Liver (tissue), 9 donors: ENCODE data around the gene RARA. TPM values are rescaled to one million over a fixed set of nuclear protein-coding genes. Genes with fewer than 3 reads are reported as not detected.

Experiments used
- DNase-seq: peaks from one replicate; pipeline ENCODE4 v3.0.0-alpha.2; 2017; ENCODE audit warnings: low spot score
- H3K27ac ChIP-seq, 2 donors: one replicate each; pipeline ENCODE4 v1.7.0; 2013; ENCODE audit warnings: inconsistent platforms in 2 of 2, low read length in 2 of 2, control low read depth in 1 of 2, low read depth in 1 of 2, mild to moderate bottlenecking in 1 of 2
- H3K27me3 ChIP-seq, 4 donors: one replicate each; pipeline versions ENCODE4 v1.6.1 to v1.7.0; 2013; ENCODE audit warnings: low read length in 3 of 4, inconsistent platforms in 1 of 4, mild to moderate bottlenecking in 1 of 4, moderate library complexity in 1 of 4; ENCODE audit not compliant: control insufficient read depth in 4 of 4, insufficient read depth in 4 of 4
- H3K36me3 ChIP-seq, 4 donors: one replicate each; pipeline versions ENCODE4 v1.6.1 to v1.7.0; 2013; ENCODE audit warnings: low read length in 3 of 4, mild to moderate bottlenecking in 3 of 4, low read depth in 1 of 4, moderate library complexity in 1 of 4; ENCODE audit not compliant: control insufficient read depth in 4 of 4, insufficient read depth in 3 of 4
- H3K4me1 ChIP-seq, 4 donors: one replicate each; pipeline versions ENCODE4 v1.6.1 to v1.7.0; 2013; ENCODE audit warnings: low read length in 3 of 4, mild to moderate bottlenecking in 3 of 4, moderate library complexity in 1 of 4; ENCODE audit not compliant: control insufficient read depth in 4 of 4, insufficient read depth in 4 of 4
- H3K4me3 ChIP-seq, 3 donors: one replicate each; pipeline versions ENCODE4 v1.6.1 to v1.7.0; 2013; ENCODE audit warnings: low read length in 3 of 3, control low read depth in 1 of 3, low read depth in 1 of 3, mild to moderate bottlenecking in 1 of 3
- H3K9ac ChIP-seq, 2 donors: one replicate each; pipeline ENCODE4 v1.7.0; 2013; ENCODE audit warnings: low read length in 2 of 2, mild to moderate bottlenecking in 2 of 2, moderate library complexity in 2 of 2, control low read depth in 1 of 2, low read depth in 1 of 2
- H3K9me3 ChIP-seq, 4 donors: one replicate each; pipeline versions ENCODE4 v1.6.1 to v1.7.0; 2013; ENCODE audit warnings: low read length in 3 of 4; ENCODE audit not compliant: control insufficient read depth in 4 of 4
- EGR1 ChIP-seq, 2 donors: IDR thresholded peaks; 2 replicates each; pipeline ENCODE4 v1.6.1; 2016 to 2018; ENCODE audit warnings: antibody characterized with exemption in 2 of 2, low read depth in 2 of 2
- FOXA1 ChIP-seq: IDR thresholded peaks from 2 replicates; pipeline ENCODE4 v1.6.1; 2016; ENCODE audit warnings: antibody characterized with exemption
- FOXA2 ChIP-seq: IDR thresholded peaks from 2 replicates; pipeline ENCODE4 v1.6.1; 2016; ENCODE audit warnings: antibody characterized with exemption
- GABPA ChIP-seq, 2 donors: IDR thresholded peaks in 1 of 2; conservative IDR thresholded peaks in 1 of 2; 2 replicates each; pipeline ENCODE4 v1.6.1; 2016; ENCODE audit warnings: antibody characterized with exemption in 2 of 2, mild to moderate bottlenecking in 1 of 2, moderate library complexity in 1 of 2
- HNF4A ChIP-seq, 2 donors: conservative IDR thresholded peaks; 2 replicates each; pipeline ENCODE4 v1.6.1; 2016; ENCODE audit warnings: antibody characterized with exemption in 2 of 2, mild to moderate bottlenecking in 2 of 2
- HNF4G ChIP-seq: IDR thresholded peaks from 2 replicates; pipeline ENCODE4 v1.6.1; 2016; ENCODE audit warnings: antibody characterized with exemption
- JUND ChIP-seq, 2 donors: IDR thresholded peaks; 2 replicates each; pipeline ENCODE4 v1.6.1; 2016; ENCODE audit warnings: antibody characterized with exemption in 2 of 2
- NR2F2 ChIP-seq: IDR thresholded peaks from 2 replicates; pipeline ENCODE4 v1.6.1; 2016; ENCODE audit warnings: antibody characterized with exemption
- RAD21 ChIP-seq, 2 donors: IDR thresholded peaks; 2 replicates each; pipeline ENCODE4 v1.6.1; 2016; ENCODE audit warnings: antibody characterized with exemption in 2 of 2, mild to moderate bottlenecking in 2 of 2
- RXRA ChIP-seq, 2 donors: IDR thresholded peaks; 2 replicates each; pipeline ENCODE4 v1.6.1; 2017 to 2018; ENCODE audit warnings: antibody characterized with exemption in 2 of 2, mild to moderate bottlenecking in 1 of 2
- SP1 ChIP-seq: IDR thresholded peaks from 2 replicates; pipeline ENCODE4 v1.6.1; 2018; ENCODE audit warnings: antibody characterized with exemption, mild to moderate bottlenecking
- YY1 ChIP-seq: IDR thresholded peaks from 2 replicates; pipeline ENCODE4 v1.6.1; 2016; ENCODE audit warnings: antibody characterized with exemption, mild to moderate bottlenecking
- WGBS: extraction: QIAGEN DNeasy Blood & Tissue Kit; methylation state at CpG from one replicate; pipeline ENCODE4 v1.1.7; 2013; 5-methylcytosine and 5-hydroxymethylcytosine counted together
- polyA plus RNA-seq, 2 donors: library from polyadenylated mRNA; stranded (reverse) in 1 of 2; unstranded in 1 of 2; fragments of 200-250 nt in 1 of 2; fragments of >200 nt in 1 of 2; fragmentation: Nextera tagmentation in 1 of 2; extraction: Ambion mirVana in 1 of 2; gene quantifications; one replicate each; pipeline versions ENCODE4 v1.2.1 to v1.2.3, GENCODE V29; 2013 to 2015
- total RNA-seq, 2 donors: library from RNA; depleted of rRNA; stranded (reverse); fragments of >200 nt; gene quantifications; one replicate each; pipeline ENCODE4 v1.2.3, GENCODE V29; 2014
- TF ChIP-seq, protein P1 (sequence below): IDR thresholded peaks from 2 replicates; pipeline ENCODE4 v1.6.1; 2016; ENCODE audit warnings: antibody characterized with exemption, mild to moderate bottlenecking
- TF ChIP-seq, protein P2 (sequence below): fragments of 150-350 bp; IDR thresholded peaks from 2 replicates; pipeline ENCODE4 v1.5.1; 2017; ENCODE audit warnings: improper control_type of control experiment, low read depth, low read length; ENCODE audit not compliant: missing input control
- TF ChIP-seq, protein P3 (sequence below): IDR thresholded peaks from 2 replicates; pipeline ENCODE4 v1.6.1; 2016; ENCODE audit warnings: antibody characterized with exemption
- donor health status: healthy.
- donor health status: healthy.
- donor health status: healthy.
- donor health status: healthy.
- donor health status: healthy.

The RARA gene
- total and polyA plus RNA-seq, 4 donors, result 6.6 to 26.2 (median 10.8) TPM

DNA sequence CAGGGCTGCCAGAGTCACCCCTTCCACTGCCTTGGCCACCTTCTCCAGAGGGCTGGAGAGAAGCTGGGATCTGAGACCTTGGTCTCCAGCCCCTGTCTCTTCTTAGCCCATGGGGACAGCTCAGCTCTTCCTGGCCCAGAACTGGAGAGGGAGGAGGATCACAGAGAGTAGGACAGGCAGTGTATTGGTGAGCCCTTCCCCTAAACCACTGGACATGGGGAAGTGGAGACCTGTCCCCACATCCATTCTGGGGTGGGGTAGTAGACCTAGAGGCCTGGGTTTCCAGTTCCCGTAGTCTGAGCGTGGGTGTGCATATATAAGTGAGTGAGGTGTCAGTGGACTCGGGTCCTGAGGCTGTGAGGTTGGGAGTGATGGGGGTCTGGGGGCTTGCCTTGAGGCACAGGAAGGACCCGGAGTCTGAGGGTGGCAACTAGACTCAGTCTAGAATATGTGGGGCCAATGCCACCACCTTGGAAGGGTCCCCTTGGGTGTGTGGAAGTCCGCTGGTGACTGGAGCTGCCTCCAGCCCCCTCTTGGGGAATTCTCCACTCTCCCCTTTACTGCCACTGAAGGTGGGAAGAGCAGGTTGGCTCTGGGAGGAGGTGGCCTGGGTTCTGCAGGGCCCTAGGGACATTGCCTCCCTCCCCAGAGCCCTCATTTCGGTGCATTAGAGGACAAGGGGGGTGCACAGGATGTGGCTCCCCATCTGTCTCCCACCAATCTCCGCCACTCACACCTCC is 35.6 kb downstream of the RARA start (continued):
- TF ChIP-seq, protein P1, sequence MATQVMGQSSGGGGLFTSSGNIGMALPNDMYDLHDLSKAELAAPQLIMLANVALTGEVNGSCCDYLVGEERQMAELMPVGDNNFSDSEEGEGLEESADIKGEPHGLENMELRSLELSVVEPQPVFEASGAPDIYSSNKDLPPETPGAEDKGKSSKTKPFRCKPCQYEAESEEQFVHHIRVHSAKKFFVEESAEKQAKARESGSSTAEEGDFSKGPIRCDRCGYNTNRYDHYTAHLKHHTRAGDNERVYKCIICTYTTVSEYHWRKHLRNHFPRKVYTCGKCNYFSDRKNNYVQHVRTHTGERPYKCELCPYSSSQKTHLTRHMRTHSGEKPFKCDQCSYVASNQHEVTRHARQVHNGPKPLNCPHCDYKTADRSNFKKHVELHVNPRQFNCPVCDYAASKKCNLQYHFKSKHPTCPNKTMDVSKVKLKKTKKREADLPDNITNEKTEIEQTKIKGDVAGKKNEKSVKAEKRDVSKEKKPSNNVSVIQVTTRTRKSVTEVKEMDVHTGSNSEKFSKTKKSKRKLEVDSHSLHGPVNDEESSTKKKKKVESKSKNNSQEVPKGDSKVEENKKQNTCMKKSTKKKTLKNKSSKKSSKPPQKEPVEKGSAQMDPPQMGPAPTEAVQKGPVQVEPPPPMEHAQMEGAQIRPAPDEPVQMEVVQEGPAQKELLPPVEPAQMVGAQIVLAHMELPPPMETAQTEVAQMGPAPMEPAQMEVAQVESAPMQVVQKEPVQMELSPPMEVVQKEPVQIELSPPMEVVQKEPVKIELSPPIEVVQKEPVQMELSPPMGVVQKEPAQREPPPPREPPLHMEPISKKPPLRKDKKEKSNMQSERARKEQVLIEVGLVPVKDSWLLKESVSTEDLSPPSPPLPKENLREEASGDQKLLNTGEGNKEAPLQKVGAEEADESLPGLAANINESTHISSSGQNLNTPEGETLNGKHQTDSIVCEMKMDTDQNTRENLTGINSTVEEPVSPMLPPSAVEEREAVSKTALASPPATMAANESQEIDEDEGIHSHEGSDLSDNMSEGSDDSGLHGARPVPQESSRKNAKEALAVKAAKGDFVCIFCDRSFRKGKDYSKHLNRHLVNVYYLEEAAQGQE, result no peak
- no peak for TF ChIP-seq HNF4G
- TF ChIP-seq RXRA (IDR thresholded peaks at IDR 0.05), result no peak
- TF ChIP-seq EGR1 (IDR thresholded peaks at IDR 0.05; ENCODE audit: low read depth in 2 of 2), result no peak
- TF ChIP-seq, protein P2, sequence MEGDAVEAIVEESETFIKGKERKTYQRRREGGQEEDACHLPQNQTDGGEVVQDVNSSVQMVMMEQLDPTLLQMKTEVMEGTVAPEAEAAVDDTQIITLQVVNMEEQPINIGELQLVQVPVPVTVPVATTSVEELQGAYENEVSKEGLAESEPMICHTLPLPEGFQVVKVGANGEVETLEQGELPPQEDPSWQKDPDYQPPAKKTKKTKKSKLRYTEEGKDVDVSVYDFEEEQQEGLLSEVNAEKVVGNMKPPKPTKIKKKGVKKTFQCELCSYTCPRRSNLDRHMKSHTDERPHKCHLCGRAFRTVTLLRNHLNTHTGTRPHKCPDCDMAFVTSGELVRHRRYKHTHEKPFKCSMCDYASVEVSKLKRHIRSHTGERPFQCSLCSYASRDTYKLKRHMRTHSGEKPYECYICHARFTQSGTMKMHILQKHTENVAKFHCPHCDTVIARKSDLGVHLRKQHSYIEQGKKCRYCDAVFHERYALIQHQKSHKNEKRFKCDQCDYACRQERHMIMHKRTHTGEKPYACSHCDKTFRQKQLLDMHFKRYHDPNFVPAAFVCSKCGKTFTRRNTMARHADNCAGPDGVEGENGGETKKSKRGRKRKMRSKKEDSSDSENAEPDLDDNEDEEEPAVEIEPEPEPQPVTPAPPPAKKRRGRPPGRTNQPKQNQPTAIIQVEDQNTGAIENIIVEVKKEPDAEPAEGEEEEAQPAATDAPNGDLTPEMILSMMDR, result no peak

DNA sequence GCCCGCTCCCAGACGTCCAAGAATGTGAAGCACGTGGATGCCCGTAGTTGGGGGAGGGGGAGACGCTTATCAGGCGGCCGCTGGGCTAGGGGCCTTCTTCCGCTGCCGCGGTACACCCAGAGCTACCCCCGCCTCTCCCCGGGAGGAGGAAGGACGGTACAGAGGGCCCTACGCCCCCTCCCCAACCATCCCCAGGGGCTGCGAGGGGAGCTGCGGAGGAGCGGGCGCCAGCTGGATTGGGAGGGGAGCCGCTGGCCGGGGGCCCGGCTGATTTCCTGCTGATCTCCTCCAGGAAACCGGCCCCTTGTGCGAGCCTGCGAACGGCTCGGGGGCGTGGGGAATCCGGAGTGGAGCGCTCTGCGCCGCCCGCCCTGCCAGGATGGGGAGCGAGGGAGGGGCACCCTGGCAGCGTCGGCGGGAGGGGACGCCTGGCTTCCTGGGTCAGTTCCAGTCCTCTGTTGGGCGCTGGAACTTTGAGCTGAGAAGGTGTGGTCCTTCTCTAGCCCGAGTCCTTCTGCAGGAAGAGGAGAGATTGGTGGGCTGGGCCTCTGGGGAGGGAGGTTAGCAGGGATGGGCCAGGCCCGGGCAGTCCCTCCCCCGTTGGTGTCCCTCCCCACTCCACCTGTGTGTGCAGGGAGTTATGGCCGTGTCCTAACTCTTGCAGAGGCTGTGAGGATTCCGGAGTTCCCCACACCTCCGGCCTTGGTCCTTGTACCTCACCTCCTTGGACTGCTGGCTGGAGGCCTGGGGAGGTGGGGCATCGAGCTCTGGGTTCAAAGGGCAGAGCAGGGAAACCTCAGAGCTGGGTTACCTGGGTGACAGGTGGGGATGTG is 36.4 kb downstream of the RARA start:
- WGBS, result 3% methylated on average over 45 of the region's 45 CpGs
- peak; percentile 37 to 74 for TF ChIP-seq RXRA (IDR thresholded peaks at IDR 0.05)
- peak; percentile 42 for TF ChIP-seq NR2F2
- TF ChIP-seq FOXA1, result no peak
- TF ChIP-seq RAD21 (IDR thresholded peaks at IDR 0.05), result peak in 1 of 2 donors; percentile 23
- TF ChIP-seq EGR1 (IDR thresholded peaks at IDR 0.05; ENCODE audit: low read depth in 2 of 2), result no peak
- peak; percentile 67 for TF ChIP-seq YY1
- TF ChIP-seq HNF4A (conservative IDR thresholded peaks at IDR 0.05), result peak in 1 of 2 donors; percentile 80
- TF ChIP-seq GABPA (IDR thresholded peaks at IDR 0.05 in 1 of 2, conservative IDR thresholded peaks at IDR 0.05 in 1 of 2), result no peak
- TF ChIP-seq SP1, result no peak
- TF ChIP-seq, protein P1, result no peak
- TF ChIP-seq, protein P3, sequence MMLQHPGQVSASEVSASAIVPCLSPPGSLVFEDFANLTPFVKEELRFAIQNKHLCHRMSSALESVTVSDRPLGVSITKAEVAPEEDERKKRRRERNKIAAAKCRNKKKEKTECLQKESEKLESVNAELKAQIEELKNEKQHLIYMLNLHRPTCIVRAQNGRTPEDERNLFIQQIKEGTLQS, result no peak
- TF ChIP-seq FOXA2, result no peak
- TF ChIP-seq JUND (IDR thresholded peaks at IDR 0.05), result peak; percentile 20 to 71
- H3K36me3 ChIP-seq, result peaks cover 0 to 4% (median 2%) of the 10 kb centered on the region in 4 donors
- no peaks in the 10 kb centered on the region for H3K9me3 ChIP-seq
- peak overlapping the region; percentile 97 to 99 for H3K27ac ChIP-seq
- DNase-seq, result peak; percentile 54
- peak overlapping the region; percentile 43 to 89 for H3K9ac ChIP-seq
- H3K4me1 ChIP-seq, result peaks cover 38 to 83% (median 78%) of the 10 kb centered on the region in 4 donors
- H3K27me3 ChIP-seq, result no peaks in the 10 kb centered on the region
- H3K4me3 ChIP-seq, result peak overlapping the region; percentile 83 to 95 (median 89)
